NCI-H2107 (cell line): ENCODE results near the gene CTDSP2.
"Not testable (repeated sequence)": the region's sequence is repeated elsewhere in the genome, so short reads cannot be mapped to it uniquely, and the experiment has no call there.

ENCODE experiments used
- DNase-seq: peaks from one replicate; lab custom pipeline; 2025; lab: John Stamatoyannopoulos, UW

The CTDSP2 gene, protein sequence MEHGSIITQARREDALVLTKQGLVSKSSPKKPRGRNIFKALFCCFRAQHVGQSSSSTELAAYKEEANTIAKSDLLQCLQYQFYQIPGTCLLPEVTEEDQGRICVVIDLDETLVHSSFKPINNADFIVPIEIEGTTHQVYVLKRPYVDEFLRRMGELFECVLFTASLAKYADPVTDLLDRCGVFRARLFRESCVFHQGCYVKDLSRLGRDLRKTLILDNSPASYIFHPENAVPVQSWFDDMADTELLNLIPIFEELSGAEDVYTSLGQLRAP

DNA sequence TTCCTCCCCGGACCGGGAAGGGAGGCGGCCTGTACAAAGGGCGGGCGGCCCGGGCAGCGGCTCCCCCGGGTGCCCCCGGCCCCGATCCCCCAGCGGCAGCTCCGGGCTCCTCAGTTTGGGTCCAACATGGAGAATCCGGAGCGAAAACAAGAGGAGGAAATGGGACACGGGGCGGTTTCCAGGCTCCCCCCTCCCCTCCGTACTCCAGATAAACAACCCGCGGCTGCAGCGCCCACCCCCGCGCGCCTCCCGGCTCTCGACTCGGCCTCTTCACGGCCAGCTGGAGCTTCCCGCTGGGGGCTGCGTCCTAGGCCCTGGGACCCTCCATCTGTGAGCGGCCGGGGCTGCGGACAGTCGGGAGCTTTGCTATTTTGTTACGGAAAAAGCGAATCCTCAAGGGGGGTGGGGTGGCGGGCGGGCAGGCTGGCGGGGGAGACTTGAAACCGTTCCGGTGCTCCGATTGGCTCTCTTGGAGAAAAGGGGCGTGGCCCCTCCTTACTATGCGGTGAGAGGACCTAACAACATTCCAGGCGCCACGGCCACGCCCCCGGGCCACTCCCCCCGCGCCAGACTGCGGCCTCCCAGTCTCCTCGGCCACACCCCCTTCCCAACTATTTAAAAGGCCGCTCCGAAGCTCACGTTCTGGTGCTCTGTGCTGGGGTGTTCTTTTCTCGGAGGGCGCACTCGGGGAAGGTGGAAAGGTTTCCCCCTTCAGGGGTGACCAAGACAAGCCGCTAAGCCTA is at the start of gene CTDSP2:
CTDSP2 (minus strand) TSS at position 153 of the 743 bp plus-strand sequence. CDS start 294 bp downstream, outside the sequence.
- peak; percentile 98 for DNase-seq

DNA sequence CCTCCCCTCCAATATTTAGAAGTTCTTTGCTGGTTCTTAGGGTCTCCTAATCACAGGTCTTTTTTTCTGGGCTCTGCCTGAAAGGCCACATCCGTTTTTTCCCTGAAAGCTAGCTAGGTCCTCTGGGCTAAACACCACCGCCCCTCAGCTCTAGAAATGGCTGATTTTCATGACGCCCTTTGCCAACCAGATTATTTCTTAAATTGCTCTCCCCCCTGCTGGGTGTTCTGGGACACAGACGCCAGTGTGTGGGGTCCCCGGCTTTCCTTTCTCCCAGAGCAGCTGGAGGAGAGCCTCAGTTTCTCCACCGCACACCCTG is 49.5 kb upstream of the CTDSP2 start:
- DNase-seq = no peak

GRCh38 chr12:57895389-57896114 is 49.0 kb upstream of the CTDSP2 start:
- DNase-seq = no peak

DNA sequence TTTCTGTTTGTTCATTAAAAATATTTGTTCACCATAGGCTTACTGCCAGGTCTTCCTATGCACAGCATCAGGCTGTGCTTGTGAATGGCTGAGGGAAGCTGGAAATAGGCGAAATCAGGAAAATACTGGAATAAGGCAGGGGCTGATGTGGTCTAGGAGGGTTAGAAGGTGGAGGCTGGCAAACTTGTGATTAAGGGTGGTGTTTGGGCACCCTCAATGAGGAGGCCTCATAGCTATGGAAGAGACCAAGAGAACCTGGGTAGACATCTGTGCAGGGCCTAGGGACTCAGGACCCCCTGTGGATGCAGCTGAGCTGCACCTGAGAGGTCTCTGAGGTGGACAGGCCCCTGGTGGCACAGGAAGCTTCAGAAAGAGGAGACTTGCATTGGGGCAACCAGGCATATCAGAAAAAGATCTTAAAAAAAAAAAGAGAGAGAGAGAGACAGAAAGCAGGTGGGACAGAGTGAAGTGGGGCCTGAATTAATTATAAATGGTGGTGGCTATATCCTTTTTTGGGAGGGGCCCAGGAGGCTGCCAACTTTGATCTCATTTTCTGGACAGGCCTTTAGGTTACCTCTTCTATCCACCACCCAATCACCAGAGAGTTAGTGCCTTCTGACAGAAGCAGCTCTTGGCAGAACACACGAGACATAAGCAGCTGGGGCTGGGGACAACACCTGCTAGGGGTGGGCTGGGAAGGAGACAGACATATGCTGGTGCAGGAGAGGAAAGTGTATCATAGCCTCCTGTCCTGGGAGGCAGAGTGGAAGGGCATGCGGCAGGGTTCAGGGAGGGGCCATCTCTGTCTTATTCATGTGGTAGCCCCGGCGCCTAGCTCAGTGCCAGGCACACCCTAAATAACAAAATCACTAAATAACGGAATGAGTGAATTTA is 48.1 kb upstream of the CTDSP2 start:
- DNase-seq = peak; percentile 18

- no peak for DNase-seq
Measured at GRCh38 chr12:57893431-57894353, 47.2 kb upstream of the CTDSP2 start.

DNA sequence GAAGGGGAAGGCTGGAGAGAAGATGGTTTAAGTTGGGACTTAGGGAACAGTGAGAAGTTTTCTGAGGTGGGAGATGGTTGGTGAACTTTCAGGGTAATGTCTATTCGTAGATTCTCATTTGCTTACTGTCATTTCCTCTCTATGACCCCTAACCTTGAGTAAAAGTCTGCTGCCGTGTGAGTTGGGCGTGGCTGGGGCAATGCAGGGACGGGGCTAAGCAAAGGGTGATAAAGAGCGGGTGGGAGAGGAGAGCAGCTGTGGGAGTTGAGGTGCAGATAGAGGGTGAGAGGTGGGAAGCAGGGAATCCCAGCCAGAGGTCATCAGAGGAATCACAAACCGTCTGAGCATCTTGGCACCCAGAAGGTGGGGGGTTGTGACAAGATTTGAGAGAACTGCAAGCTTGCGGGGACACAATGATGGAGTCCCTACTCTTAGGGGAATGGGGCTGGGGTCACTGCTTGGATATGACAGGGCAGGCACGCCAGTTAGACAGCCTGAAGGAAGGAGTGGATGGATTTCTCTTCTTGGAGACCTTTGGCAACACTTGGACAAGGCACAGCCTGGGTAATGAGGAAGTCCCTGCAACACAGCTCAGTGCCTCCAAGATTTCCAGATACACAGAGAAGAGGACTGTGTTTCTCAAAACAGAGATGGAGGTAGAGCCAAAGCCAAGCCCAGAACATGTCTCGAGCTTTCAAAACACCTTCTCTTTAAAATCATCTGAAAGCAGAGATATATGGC is 45.9 kb upstream of the CTDSP2 start:
- no peak for DNase-seq

DNA sequence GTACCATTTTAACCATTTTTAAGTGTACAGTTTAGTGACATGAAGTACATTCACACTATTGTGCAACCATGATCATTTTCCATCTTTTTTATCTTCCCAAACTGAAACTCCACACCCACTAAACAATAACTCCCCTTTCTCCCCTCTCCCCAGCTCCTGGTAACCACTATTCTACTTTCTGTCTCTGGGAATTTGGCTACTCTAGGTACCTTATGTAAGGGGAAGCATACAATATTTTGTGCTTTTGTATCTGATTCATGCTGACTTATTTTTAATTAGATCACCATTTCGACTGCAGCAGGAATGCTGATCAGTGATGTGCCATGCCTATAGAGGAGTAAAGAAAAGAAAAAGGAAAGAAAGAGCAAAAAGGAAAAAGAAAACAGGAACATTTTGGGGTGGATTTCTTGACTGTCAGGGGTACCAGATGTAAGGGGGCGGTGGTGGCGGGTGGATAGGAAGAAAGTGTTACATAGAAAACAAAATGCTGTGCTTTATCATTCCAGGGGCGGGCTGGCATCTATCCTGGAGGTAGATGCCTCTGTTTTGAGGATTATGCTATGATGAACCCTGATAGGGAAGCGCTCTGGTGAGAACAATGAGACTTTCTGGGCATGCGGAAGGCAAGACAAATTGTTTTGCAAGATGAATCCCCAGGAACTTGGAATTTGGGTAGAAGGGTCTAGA is 45.2 kb upstream of the CTDSP2 start:
- DNase-seq = no peak

DNA sequence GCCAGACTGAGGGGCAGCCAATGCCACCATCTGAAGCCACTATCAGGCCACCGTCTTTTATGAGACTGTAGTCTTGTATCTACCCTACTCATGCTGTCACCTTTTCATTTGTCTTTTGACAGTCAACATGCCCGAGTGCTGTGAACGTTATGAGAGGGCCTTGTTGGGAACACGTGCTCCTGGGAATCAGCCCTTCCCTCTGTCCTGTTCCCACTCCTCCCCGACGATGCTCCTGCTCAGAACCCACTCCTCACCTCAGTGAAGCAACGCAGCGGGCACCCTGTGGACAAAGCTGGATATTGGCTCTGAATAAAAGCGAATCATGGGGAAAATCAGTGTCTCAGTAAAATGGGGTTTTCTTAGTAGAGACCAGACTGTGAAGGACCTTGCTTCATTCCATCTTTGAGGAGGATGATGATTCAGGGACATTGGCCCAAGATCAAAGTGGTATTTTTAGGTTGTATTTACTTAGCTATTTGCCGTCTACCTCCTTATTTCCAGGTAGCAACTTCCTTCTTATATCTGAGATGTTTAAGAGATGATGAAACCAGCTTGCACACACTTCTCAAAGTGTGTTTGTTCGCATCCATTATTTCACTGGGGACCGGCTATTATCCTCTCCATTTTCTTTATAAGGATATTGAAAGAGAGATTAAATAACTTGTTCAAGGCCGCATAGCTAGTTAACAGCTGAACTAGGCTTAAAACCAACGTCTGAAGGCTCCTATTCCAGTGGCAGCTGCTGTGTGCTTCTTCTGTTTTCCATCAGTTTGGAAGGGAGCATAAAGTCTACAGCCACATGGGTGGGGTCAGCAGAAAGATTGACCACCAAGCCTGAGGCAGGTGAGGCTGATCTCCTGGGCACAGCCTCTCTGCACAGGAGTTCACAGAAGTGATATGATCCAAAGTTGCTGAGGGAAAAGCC is 43.9 kb upstream of the CTDSP2 start:
- peak; percentile 26 for DNase-seq

GRCh38 chr12:57889500-57889989 is 43.0 kb upstream of the CTDSP2 start:
- no peak for DNase-seq

GRCh38 chr12:57888409-57889157 is 42.1 kb upstream of the CTDSP2 start:
- peak; percentile 93 for DNase-seq

DNA sequence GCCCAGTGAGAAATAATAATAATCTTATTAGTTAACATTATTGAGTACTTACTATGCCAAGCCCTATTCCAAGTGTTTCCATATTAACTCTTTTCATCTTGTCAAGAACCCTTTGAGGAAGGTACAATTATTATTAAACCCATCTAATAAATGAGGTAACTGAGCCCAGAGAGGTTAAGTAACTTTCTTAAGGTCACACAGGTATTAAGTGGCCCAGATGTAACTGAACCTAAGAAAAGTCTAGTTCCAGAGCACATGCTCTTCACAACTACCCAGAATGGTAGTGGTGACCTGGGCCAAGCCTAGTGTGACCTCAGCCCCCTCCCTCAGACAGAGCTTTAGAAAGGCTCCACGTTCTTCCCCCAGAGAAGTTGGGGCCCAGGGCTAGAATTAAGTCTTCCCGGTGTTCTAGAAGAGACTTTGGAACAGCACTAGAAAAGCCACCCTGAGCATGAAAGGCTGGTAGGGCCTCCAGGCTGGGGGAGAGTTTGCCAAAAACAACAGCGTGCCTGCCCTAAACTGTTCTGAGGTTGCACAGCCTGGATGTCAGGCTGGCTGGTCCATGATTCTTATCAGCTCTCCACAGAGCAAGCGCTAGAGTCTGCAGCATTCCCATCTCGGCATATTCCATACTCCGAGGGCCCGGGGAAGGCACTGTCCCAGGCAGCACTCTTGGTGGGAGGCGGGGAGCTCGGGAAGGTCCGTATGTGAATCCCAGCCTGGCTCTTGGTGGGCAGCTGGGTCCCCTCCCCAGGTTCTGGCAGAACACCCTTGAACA is 41.3 kb upstream of the CTDSP2 start:
- DNase-seq = no peak

GRCh38 chr12:57886964-57887363 is 40.4 kb upstream of the CTDSP2 start:
- not testable (repeated sequence) for DNase-seq

GRCh38 chr12:57886542-57886941 is 40.0 kb upstream of the CTDSP2 start:
- no peak for DNase-seq

- DNase-seq = no peak
Measured at GRCh38 chr12:57885207-57885606, 38.7 kb upstream of the CTDSP2 start.

DNA sequence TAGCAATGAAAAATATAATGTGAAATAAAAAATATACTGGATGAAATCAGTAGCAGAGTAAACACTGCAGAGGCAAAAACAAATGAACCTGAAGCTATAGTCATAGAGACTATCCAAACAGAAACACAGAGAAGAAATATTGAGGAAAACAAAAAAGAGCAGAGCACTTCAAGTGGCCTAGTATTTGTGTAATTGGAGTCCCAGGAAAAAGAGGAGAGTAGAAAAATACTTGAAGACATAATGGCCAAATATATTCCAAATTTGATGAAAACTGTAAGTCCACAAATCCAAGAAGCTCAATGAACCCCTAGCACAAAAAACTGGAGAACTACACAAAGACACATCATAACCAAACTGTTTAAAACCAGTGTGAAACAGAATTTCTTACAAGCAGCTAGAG is 37.2 kb upstream of the CTDSP2 start:
- no peak for DNase-seq

GRCh38 chr12:57883057-57883456 is 36.5 kb upstream of the CTDSP2 start:
- DNase-seq = no peak

DNA sequence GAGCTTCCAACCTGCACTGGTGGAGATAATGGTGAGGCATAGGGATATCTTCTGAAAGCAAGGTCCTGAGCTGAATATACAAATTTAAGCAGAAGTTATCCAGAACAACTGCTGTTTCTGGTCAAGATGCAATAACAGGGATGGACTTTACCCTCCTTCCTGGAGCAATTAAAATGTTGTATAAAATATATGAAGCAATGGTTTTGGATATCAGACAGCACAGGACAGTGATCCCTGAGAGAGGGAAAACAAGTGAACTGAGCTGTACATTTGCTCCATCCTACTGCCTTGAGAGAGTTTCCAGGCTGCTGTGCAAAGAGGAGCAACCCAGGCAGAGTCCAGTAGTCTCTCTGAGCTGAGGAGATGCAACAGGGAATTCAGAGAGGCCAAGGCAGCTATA is 36.0 kb upstream of the CTDSP2 start:
- DNase-seq = no peak
